DOHH2 (cell line): ENCODE data around the gene HEATR9.

Experiments
- H3F3A ChIP-seq: fragments of 200-600 bp; sonication (generic), shearing (Covaris generic); 2 replicates; pipeline ENCODE4 v1.6.0; 2016; ENCODE audit warnings: antibody characterized with exemption, mild to moderate bottlenecking; ENCODE audit not compliant: control insufficient read depth, insufficient read depth
- H3K27ac ChIP-seq: fragments of 200-600 bp; sonication (generic); 2 replicates; pipeline ENCODE4 v1.5.1; 2014; ENCODE audit warnings: low read depth, mild to moderate bottlenecking, low read length, moderate library complexity
- H3K27me3 ChIP-seq: fragments of 200-600 bp; sonication (generic); 2 replicates; pipeline ENCODE4 v1.6.1; 2014; ENCODE audit warnings: mild to moderate bottlenecking, low read length, mixed read lengths; ENCODE audit not compliant: control insufficient read depth
- H3K36me3 ChIP-seq: fragments of 200-600 bp; sonication (generic); 2 replicates; pipeline ENCODE4 v1.6.1; 2014; ENCODE audit warnings: mild to moderate bottlenecking, low read length, moderate library complexity, mixed read lengths; ENCODE audit not compliant: control insufficient read depth
- H3K4me1 ChIP-seq: fragments of 200-600 bp; sonication (generic); 2 replicates; pipeline ENCODE4 v1.6.1; 2014; ENCODE audit warnings: mild to moderate bottlenecking, low read length, mixed read lengths; ENCODE audit not compliant: control insufficient read depth
- H3K4me2 ChIP-seq: fragments of 200-600 bp; sonication (generic); 2 replicates; pipeline ENCODE4 v1.6.0; 2014; ENCODE audit warnings: mild to moderate bottlenecking, low read length, moderate library complexity
- H3K4me3 ChIP-seq: fragments of 200-600 bp; sonication (generic); 2 replicates; pipeline ENCODE4 v1.5.1; 2014; ENCODE audit warnings: mild to moderate bottlenecking, low read length, mixed read lengths
- H3K79me2 ChIP-seq: fragments of 200-600 bp; sonication (generic); 2 replicates; pipeline ENCODE4 v1.6.1; 2014; ENCODE audit warnings: mild to moderate bottlenecking, low read length, mixed read lengths; ENCODE audit not compliant: control insufficient read depth
- H3K9me2 ChIP-seq: fragments of 200-600 bp; sonication (generic); replicated peaks from 2 replicates; pipeline ENCODE4 v1.6.1; 2014; ENCODE audit warnings: mild to moderate bottlenecking, low read length, mixed read lengths; ENCODE audit not compliant: control insufficient read depth
- H3K9me3 ChIP-seq: fragments of 200-600 bp; sonication (generic); 2 replicates; pipeline ENCODE4 v1.6.1; 2014; ENCODE audit warnings: antibody characterized with exemption, low read length, mixed read lengths; ENCODE audit not compliant: control insufficient read depth, insufficient read depth
- H4K20me1 ChIP-seq: fragments of 200-600 bp; sonication (generic); 2 replicates; pipeline ENCODE4 v1.6.0; 2014; ENCODE audit warnings: low read depth, mild to moderate bottlenecking, antibody characterized with exemption, low read length, moderate library complexity; ENCODE audit not compliant: control insufficient read depth, insufficient read depth
- CTCF ChIP-seq: fragments of 200-600 bp; sonication (generic); IDR thresholded peaks from one replicate; pipeline ENCODE4 v1.5.1; 2014; ENCODE audit warnings: antibody characterized with exemption, mild to moderate bottlenecking, low read depth, low read length; ENCODE audit not compliant: poor library complexity, severe bottlenecking
- EZH2phosphoT487 ChIP-seq: fragments of 200-600 bp; sonication (generic); IDR thresholded peaks from 2 replicates; pipeline ENCODE4 v1.6.1; 2017; ENCODE audit warnings: borderline replicate concordance, mild to moderate bottlenecking, antibody characterized with exemption, low read length, moderate library complexity, mixed read lengths

The HEATR9 gene

GRCh38 chr17:35890774-35891155, 22.1 kb upstream of the HEATR9 start:
- Histone ChIP-seq H3K4me1 (no peaks in the 10 kb centered on the region), H3F3A (no peaks in the 10 kb centered on the region), H3K9me3 (no peaks in the 10 kb centered on the region), H3K27me3 (no peaks in the 10 kb centered on the region), H3K36me3 (no peaks in the 10 kb centered on the region), H3K4me3 (no peak overlapping the region), H3K9me2 (no peaks in the 10 kb centered on the region), H4K20me1 (peaks cover 2% of the 10 kb centered on the region; the same call in 1 of the 2 replicates), H3K27ac (no peak overlapping the region), H3K4me2 (no peak overlapping the region), H3K79me2 (no peaks in the 10 kb centered on the region)
- no peak for TF ChIP-seq EZH2phosphoT487

GRCh38 chr17:35889818-35890773, 21.4 kb upstream of the HEATR9 start:
- no peaks in the 10 kb centered on the region for H3K9me2 ChIP-seq
- no peaks in the 10 kb centered on the region for H3K9me3 ChIP-seq
- no peak overlapping the region for H3K4me3 ChIP-seq
- no peaks in the 10 kb centered on the region for H3K36me3 ChIP-seq
- H3K4me2 ChIP-seq: no peak overlapping the region
- H3K27me3 ChIP-seq: no peaks in the 10 kb centered on the region
- H3K4me1 ChIP-seq: no peaks in the 10 kb centered on the region
- TF ChIP-seq EZH2phosphoT487 (no peak), CTCF (no peak)
- H4K20me1 ChIP-seq: peaks cover 2% of the 10 kb centered on the region; the same call in 1 of the 2 replicates
- no peaks in the 10 kb centered on the region for H3F3A ChIP-seq
- H3K27ac ChIP-seq: no peak overlapping the region
- H3K79me2 ChIP-seq: no peaks in the 10 kb centered on the region

- Histone ChIP-seq H3F3A (no peaks in the 10 kb centered on the region), H3K9me2 (no peaks in the 10 kb centered on the region), H3K27me3 (no peaks in the 10 kb centered on the region), H3K4me2 (no peak overlapping the region), H3K27ac (no peak overlapping the region), H4K20me1 (peaks cover 2% of the 10 kb centered on the region; the same call in 1 of the 2 replicates), H3K9me3 (no peaks in the 10 kb centered on the region), H3K36me3 (no peaks in the 10 kb centered on the region), H3K79me2 (no peaks in the 10 kb centered on the region), H3K4me3 (no peak overlapping the region), H3K4me1 (no peaks in the 10 kb centered on the region)
- TF ChIP-seq CTCF (no peak), EZH2phosphoT487 (no peak)
Measured at GRCh38 chr17:35889241-35889640, 20.6 kb upstream of the HEATR9 start.
